ENCODE data around the gene KCNMB2.
"Not testable (repeated sequence)": the region's sequence is repeated elsewhere in the genome, so short reads cannot be mapped to it uniquely, and the experiment has no call there.

Gene KCNMB2

GRCh38 chr3:178823591-178824246, 287.5 kb downstream of the KCNMB2 start:
- DNase-seq = no peak

- no peak for DNase-seq
Measured at GRCh38 chr3:178826435-178827123, 290.3 kb downstream of the KCNMB2 start.

GRCh38 chr3:178827285-178827856, 291.1 kb downstream of the KCNMB2 start:
- DNase-seq = no peak

GRCh38 chr3:178833695-178834094, 297.5 kb downstream of the KCNMB2 start:
- DNase-seq = no peak

GRCh38 chr3:178835033-178835432, 298.8 kb downstream of the KCNMB2 start:
- no peak for DNase-seq

GRCh38 chr3:178837512-178837911, 301.3 kb downstream of the KCNMB2 start:
- DNase-seq = no peak

GRCh38 chr3:178840586-178840985, 304.4 kb downstream of the KCNMB2 start:
- DNase-seq = no peak

- no peak for DNase-seq
Measured at GRCh38 chr3:178841011-178841410, 304.8 kb downstream of the KCNMB2 start.

GRCh38 chr3:178844916-178845315, 308.7 kb downstream of the KCNMB2 start:
- no peak for DNase-seq

- no peak for DNase-seq
Measured at GRCh38 chr3:178845420-178846118, 309.3 kb downstream of the KCNMB2 start.

- DNase-seq = no peak
Measured at GRCh38 chr3:178847190-178847589, 311.0 kb downstream of the KCNMB2 start.

GRCh38 chr3:178849199-178849910, 313.1 kb downstream of the KCNMB2 start:
- no peak for DNase-seq

GRCh38 chr3:178850450-178851190, 314.4 kb downstream of the KCNMB2 start:
- DNase-seq = no peak

GRCh38 chr3:178851564-178851963, 315.3 kb downstream of the KCNMB2 start:
- DNase-seq = no peak

- DNase-seq = no peak
Measured at GRCh38 chr3:178856804-178857203, 320.6 kb downstream of the KCNMB2 start.

GRCh38 chr3:178859386-178859785, 323.1 kb downstream of the KCNMB2 start:
- DNase-seq = no peak

- DNase-seq = not testable (repeated sequence)
Measured at GRCh38 chr3:178859900-178860436, 323.7 kb downstream of the KCNMB2 start.

- no peak for DNase-seq
Measured at GRCh38 chr3:178868681-178869080, 332.4 kb downstream of the KCNMB2 start.

- DNase-seq = no peak
Measured at GRCh38 chr3:178870085-178870484, 333.8 kb downstream of the KCNMB2 start.

GRCh38 chr3:178875157-178875556, 338.9 kb downstream of the KCNMB2 start:
- DNase-seq = no peak

GRCh38 chr3:178875836-178876235, 339.6 kb downstream of the KCNMB2 start:
- DNase-seq = peak; percentile 24

GRCh38 chr3:178880274-178880673, 344.0 kb downstream of the KCNMB2 start:
- no peak for DNase-seq
